Fibroblast of lung (primary cell): ENCODE results near the gene FAM13C. TPM values are rescaled to one million over a fixed set of nuclear protein-coding genes. Genes with fewer than 3 reads are reported as not detected.

Experiments used
- DNase-seq, 2 donors: peaks; one replicate each; pipeline versions ENCODE4 v3.0.0 to v3.0.0-alpha.2; 2010; ENCODE audit warnings: low read depth in 2 of 2
- H2AFZ ChIP-seq: 2 replicates; pipeline ENCODE4 v1.5.1; 2012; ENCODE audit warnings: low read length, control low read depth, inconsistent platforms
- H3K27ac ChIP-seq: 2 replicates; pipeline ENCODE4 v1.5.1; 2011; ENCODE audit warnings: low read length, control low read depth; ENCODE audit not compliant: insufficient read depth
- H3K27me3 ChIP-seq: 2 replicates; pipeline ENCODE4 v1.5.1; 2011; ENCODE audit warnings: mild to moderate bottlenecking, low read length; ENCODE audit not compliant: control insufficient read depth, insufficient read depth
- H3K36me3 ChIP-seq: 2 replicates; pipeline ENCODE4 v1.5.1; 2011; ENCODE audit warnings: low read length; ENCODE audit not compliant: control insufficient read depth, insufficient read depth
- H3K4me1 ChIP-seq: 2 replicates; pipeline ENCODE4 v1.5.1; 2011; ENCODE audit warnings: low read length; ENCODE audit not compliant: control insufficient read depth, insufficient read depth; ENCODE audit errors: extremely low read depth
- H3K4me2 ChIP-seq: 2 replicates; pipeline ENCODE4 v1.5.1; 2011; ENCODE audit warnings: low read length, control low read depth; ENCODE audit not compliant: insufficient read depth; ENCODE audit errors: extremely low read depth
- H3K4me3 ChIP-seq, 4 experiments: fragments of 200-600 bp in 1 of 4; sonication (generic) in 1 of 4; replicated peaks in 1 of 4; 2 replicates each; pipeline ENCODE4 v1.5.1; 2011 to 2016; ENCODE audit warnings: low read length in 4 of 4, low read depth in 3 of 4, mild to moderate bottlenecking in 3 of 4, control low read depth in 2 of 4, inconsistent platforms in 1 of 4, mixed read lengths in 1 of 4; ENCODE audit not compliant: insufficient read depth in 1 of 4; ENCODE audit errors: control extremely low read depth in 1 of 4
- H3K79me2 ChIP-seq: 2 replicates; pipeline ENCODE4 v1.5.1; 2012; ENCODE audit warnings: mild to moderate bottlenecking, low read length, inconsistent platforms; ENCODE audit not compliant: control insufficient read depth, insufficient read depth
- H3K9ac ChIP-seq: 2 replicates; pipeline ENCODE4 v1.5.1; 2011; ENCODE audit warnings: mild to moderate bottlenecking, low read length, control low read depth; ENCODE audit not compliant: insufficient read depth
- H3K9me3 ChIP-seq: 2 replicates; pipeline ENCODE4 v1.5.1; 2012; ENCODE audit warnings: low read depth, low read length; ENCODE audit not compliant: control insufficient read depth, insufficient read depth
- H4K20me1 ChIP-seq: 2 replicates; pipeline ENCODE4 v1.5.1; 2011; ENCODE audit warnings: low read length; ENCODE audit not compliant: control insufficient read depth, insufficient read depth; ENCODE audit errors: extremely low read depth
- CTCF ChIP-seq, 2 donors: IDR thresholded peaks in 1 of 2; conservative IDR thresholded peaks in 1 of 2; 1 replicate in 1 of 2; 2 replicates in 1 of 2; pipeline ENCODE4 v1.5.1; 2011 to 2012; ENCODE audit warnings: low read length in 2 of 2, control low read depth in 1 of 2, inconsistent platforms in 1 of 2, low read depth in 1 of 2, mild to moderate bottlenecking in 1 of 2
- EZH2 ChIP-seq: IDR thresholded peaks from 2 replicates; pipeline ENCODE4 v1.5.1; 2012; ENCODE audit warnings: low read length, control low read depth, mild to moderate bottlenecking; ENCODE audit errors: missing control alignments
- polyA plus RNA-seq, 2 donors: library from polyadenylated mRNA; depleted of rRNA in 1 of 2; stranded (reverse) in 1 of 2; unstranded in 1 of 2; fragments of >200 nt; gene quantifications; 2 replicates each; pipeline ENCODE4 v1.2.1, GENCODE V29; 2011 to 2012; ENCODE audit warnings: missing spikeins in 1 of 2
- total RNA-seq: library from RNA; depleted of rRNA; stranded (reverse); fragments of >200 nt; gene quantifications from 2 replicates; pipeline ENCODE4 v1.2.1, GENCODE V29; 2014

Gene FAM13C
- total and polyA plus RNA-seq, 2 donors (not counting 1 experiment from before 2014, with no cell fraction given), result 2.8 to 5.9 TPM

GRCh38 chr10:59397961-59398360, 35.6 kb upstream of the FAM13C start:
- DNase-seq, result peak in 1 of 2 donors; percentile 54

GRCh38 chr10:59395984-59396383, 33.6 kb upstream of the FAM13C start:
- H3K36me3 ChIP-seq, result no peaks in the 10 kb centered on the region
- no peak overlapping the region for H3K9ac ChIP-seq
- no peak overlapping the region for H3K4me2 ChIP-seq
- no peak overlapping the region for H3K27ac ChIP-seq
- H3K4me3 ChIP-seq, result no peak overlapping the region
- no peaks in the 10 kb centered on the region for H3K4me1 ChIP-seq
- H3K79me2 ChIP-seq, result no peaks in the 10 kb centered on the region
- H4K20me1 ChIP-seq, result no peaks in the 10 kb centered on the region
- no peak for DNase-seq
- no peaks in the 10 kb centered on the region for H3K9me3 ChIP-seq
- TF ChIP-seq EZH2, result no peak
- TF ChIP-seq CTCF (conservative IDR thresholded peaks at IDR 0.05 in 1 of 2, IDR thresholded peaks at IDR 0.05 in 1 of 2; ENCODE audit: low read depth in 1 of 2, low read length in 2 of 2), result no peak
- no peaks in the 10 kb centered on the region for H3K27me3 ChIP-seq
- H2AFZ ChIP-seq, result no peak overlapping the region

More at GRCh38 chr10:59397961-59398360, 35.6 kb upstream of the FAM13C start:
- Histone ChIP-seq H3K9me3 (no peaks in the 10 kb centered on the region), H3K4me3 (no peak overlapping the region), H3K79me2 (no peaks in the 10 kb centered on the region), H3K27ac (no peak overlapping the region), H4K20me1 (no peaks in the 10 kb centered on the region), H3K9ac (no peak overlapping the region), H3K27me3 (no peaks in the 10 kb centered on the region), H2AFZ (no peak overlapping the region), H3K36me3 (no peaks in the 10 kb centered on the region), H3K4me1 (no peaks in the 10 kb centered on the region), H3K4me2 (no peak overlapping the region)
- TF ChIP-seq EZH2 (no peak), CTCF (conservative IDR thresholded peaks at IDR 0.05 in 1 of 2, IDR thresholded peaks at IDR 0.05 in 1 of 2; ENCODE audit: low read depth in 1 of 2, low read length in 2 of 2) (no peak)

- H3K4me3 ChIP-seq, result no peak overlapping the region
- no peaks in the 10 kb centered on the region for H3K79me2 ChIP-seq
- no peak overlapping the region for H3K27ac ChIP-seq
- peak; percentile 18 to 40 for DNase-seq
- H3K9ac ChIP-seq, result no peak overlapping the region
- no peaks in the 10 kb centered on the region for H3K9me3 ChIP-seq
- H3K4me2 ChIP-seq, result no peak overlapping the region
- no peak overlapping the region for H2AFZ ChIP-seq
- H3K4me1 ChIP-seq, result peaks cover 2% of the 10 kb centered on the region
- H3K27me3 ChIP-seq, result no peaks in the 10 kb centered on the region
- H4K20me1 ChIP-seq, result no peaks in the 10 kb centered on the region
- H3K36me3 ChIP-seq, result no peaks in the 10 kb centered on the region
- TF ChIP-seq EZH2 (no peak), CTCF (conservative IDR thresholded peaks at IDR 0.05 in 1 of 2, IDR thresholded peaks at IDR 0.05 in 1 of 2; ENCODE audit: low read depth in 1 of 2, low read length in 2 of 2) (no peak)
Observed at GRCh38 chr10:59393349-59393748, 31.0 kb upstream of the FAM13C start.
